Right lobe of liver (tissue), 4 donors: ENCODE measurements around the gene OSBPL9.

ENCODE experiments used
- CTCF ChIP-seq, 4 donors: fragments of 200-600 bp in 3 of 4; fragments of 450-650 bp in 1 of 4; IDR thresholded peaks; one replicate each; pipeline versions ENCODE4 v1.5.1 to v1.8.0; 2016 to 2022; ENCODE audit warnings: antibody characterized with exemption in 4 of 4, mild to moderate bottlenecking in 2 of 4
- POLR2A ChIP-seq: fragments of 450-650 bp; IDR thresholded peaks from one replicate; pipeline ENCODE4 v1.6.1; 2017; ENCODE audit warnings: antibody characterized with exemption, mild to moderate bottlenecking
- donor health status: DM: no; HTN: no; CAD: no.
- donor health status: DM: no; HTN: no; CAD: no.
- donor health status: DM: no; HTN: yes; CAD: no.

- no peak for TF ChIP-seq CTCF (IDR thresholded peaks at IDR 0.05)
- TF ChIP-seq POLR2A = no peak
These were observed 39.5 kb downstream of the OSBPL9 start for GRCh38 chr1:51656374-51656773.
